Stomach (tissue), 4 donors: ENCODE results near the gene TMEM267.
"Not testable (repeated sequence)": the region's sequence is repeated elsewhere in the genome, so short reads cannot be mapped to it uniquely, and the experiment has no call there.

Experiments used
- CTCF ChIP-seq, 7 experiments: fragments of 450-650 bp in 4 of 7; fragments of 200-600 bp in 3 of 7; sonication (generic) in 3 of 7; IDR thresholded peaks; one replicate each; pipeline ENCODE4 v1.5.1; 2016 to 2019; ENCODE audit warnings: antibody characterized with exemption in 7 of 7, control low read depth in 2 of 7, mild to moderate bottlenecking in 1 of 7
- EP300 ChIP-seq: sonication (generic); formaldehyde crosslinking; IDR thresholded peaks from one replicate; pipeline ENCODE4 v1.6.1; 2017; ENCODE audit warnings: antibody characterized with exemption
- POLR2A ChIP-seq, 4 donors: fragments of 450-650 bp; IDR thresholded peaks; one replicate each; pipeline ENCODE4 v1.6.1; 2016; ENCODE audit warnings: antibody characterized with exemption in 4 of 4, control low read depth in 2 of 4, mild to moderate bottlenecking in 1 of 4, moderate library complexity in 1 of 4
- POLR2AphosphoS5 ChIP-seq, 3 donors: sonication (generic); formaldehyde crosslinking; IDR thresholded peaks; one replicate each; pipeline ENCODE4 v1.6.1; 2016; ENCODE audit warnings: antibody characterized with exemption in 3 of 3

- not testable (repeated sequence) for TF ChIP-seq CTCF (IDR thresholded peaks at IDR 0.05); EP300; POLR2AphosphoS5 (IDR thresholded peaks at IDR 0.05); POLR2A (IDR thresholded peaks at IDR 0.05)
Observed at GRCh38 chr5:43423086-43423485, 60.6 kb downstream of the TMEM267 start.
